OCI-LY7 (cell line): ENCODE measurements around the gene APBB2.

Source experiments
- EZH2phosphoT487 ChIP-seq: fragments of 200-600 bp; sonication (generic); IDR thresholded peaks from 2 replicates; pipeline ENCODE4 v1.6.1; 2018; ENCODE audit warnings: low read depth, borderline replicate concordance, mild to moderate bottlenecking, mixed run types, antibody characterized with exemption, low read length, moderate library complexity, mixed read lengths
- TF ChIP-seq, protein P1 (sequence below): fragments of 200-600 bp; sonication (generic); conservative IDR thresholded peaks from 2 replicates; pipeline ENCODE4 v1.5.1; 2014; ENCODE audit warnings: mild to moderate bottlenecking, antibody characterized with exemption, low read length, moderate library complexity, mixed read lengths

DNA sequence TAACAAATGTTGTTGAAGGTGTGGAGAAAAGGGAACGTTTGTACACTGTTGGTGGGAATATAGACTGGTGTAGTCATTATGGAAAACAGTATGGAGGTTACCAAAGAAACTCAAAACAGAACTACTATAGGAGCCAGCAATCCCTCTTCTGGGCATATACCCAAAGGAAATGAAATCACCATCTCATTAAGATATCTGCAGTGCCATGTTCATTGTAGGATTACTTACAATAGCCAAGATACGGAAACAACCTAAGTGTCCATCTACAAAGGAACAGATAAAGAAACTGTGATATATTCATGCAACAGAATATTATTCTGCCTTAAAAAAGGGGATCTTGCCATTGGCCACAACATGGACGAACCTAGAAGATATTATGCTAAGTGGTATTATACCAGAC lies 22.2 kb downstream of the APBB2 start:
- TF ChIP-seq, protein P1, sequence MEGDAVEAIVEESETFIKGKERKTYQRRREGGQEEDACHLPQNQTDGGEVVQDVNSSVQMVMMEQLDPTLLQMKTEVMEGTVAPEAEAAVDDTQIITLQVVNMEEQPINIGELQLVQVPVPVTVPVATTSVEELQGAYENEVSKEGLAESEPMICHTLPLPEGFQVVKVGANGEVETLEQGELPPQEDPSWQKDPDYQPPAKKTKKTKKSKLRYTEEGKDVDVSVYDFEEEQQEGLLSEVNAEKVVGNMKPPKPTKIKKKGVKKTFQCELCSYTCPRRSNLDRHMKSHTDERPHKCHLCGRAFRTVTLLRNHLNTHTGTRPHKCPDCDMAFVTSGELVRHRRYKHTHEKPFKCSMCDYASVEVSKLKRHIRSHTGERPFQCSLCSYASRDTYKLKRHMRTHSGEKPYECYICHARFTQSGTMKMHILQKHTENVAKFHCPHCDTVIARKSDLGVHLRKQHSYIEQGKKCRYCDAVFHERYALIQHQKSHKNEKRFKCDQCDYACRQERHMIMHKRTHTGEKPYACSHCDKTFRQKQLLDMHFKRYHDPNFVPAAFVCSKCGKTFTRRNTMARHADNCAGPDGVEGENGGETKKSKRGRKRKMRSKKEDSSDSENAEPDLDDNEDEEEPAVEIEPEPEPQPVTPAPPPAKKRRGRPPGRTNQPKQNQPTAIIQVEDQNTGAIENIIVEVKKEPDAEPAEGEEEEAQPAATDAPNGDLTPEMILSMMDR: no peak
- TF ChIP-seq EZH2phosphoT487: no peak
